DOHH2 (cell line): ENCODE data around the gene CASP6.

Experiments
- H3F3A ChIP-seq: fragments of 200-600 bp; sonication (generic), shearing (Covaris generic); 2 replicates; pipeline ENCODE4 v1.6.0; 2016; ENCODE audit warnings: antibody characterized with exemption, mild to moderate bottlenecking; ENCODE audit not compliant: control insufficient read depth, insufficient read depth
- H3K27ac ChIP-seq: fragments of 200-600 bp; sonication (generic); 2 replicates; pipeline ENCODE4 v1.5.1; 2014; ENCODE audit warnings: low read depth, mild to moderate bottlenecking, low read length, moderate library complexity
- H3K27me3 ChIP-seq: fragments of 200-600 bp; sonication (generic); 2 replicates; pipeline ENCODE4 v1.6.1; 2014; ENCODE audit warnings: mild to moderate bottlenecking, low read length, mixed read lengths; ENCODE audit not compliant: control insufficient read depth
- H3K36me3 ChIP-seq: fragments of 200-600 bp; sonication (generic); 2 replicates; pipeline ENCODE4 v1.6.1; 2014; ENCODE audit warnings: mild to moderate bottlenecking, low read length, moderate library complexity, mixed read lengths; ENCODE audit not compliant: control insufficient read depth
- H3K4me1 ChIP-seq: fragments of 200-600 bp; sonication (generic); 2 replicates; pipeline ENCODE4 v1.6.1; 2014; ENCODE audit warnings: mild to moderate bottlenecking, low read length, mixed read lengths; ENCODE audit not compliant: control insufficient read depth
- H3K4me2 ChIP-seq: fragments of 200-600 bp; sonication (generic); 2 replicates; pipeline ENCODE4 v1.6.0; 2014; ENCODE audit warnings: mild to moderate bottlenecking, low read length, moderate library complexity
- H3K4me3 ChIP-seq: fragments of 200-600 bp; sonication (generic); 2 replicates; pipeline ENCODE4 v1.5.1; 2014; ENCODE audit warnings: mild to moderate bottlenecking, low read length, mixed read lengths
- H3K79me2 ChIP-seq: fragments of 200-600 bp; sonication (generic); 2 replicates; pipeline ENCODE4 v1.6.1; 2014; ENCODE audit warnings: mild to moderate bottlenecking, low read length, mixed read lengths; ENCODE audit not compliant: control insufficient read depth
- H3K9me2 ChIP-seq: fragments of 200-600 bp; sonication (generic); replicated peaks from 2 replicates; pipeline ENCODE4 v1.6.1; 2014; ENCODE audit warnings: mild to moderate bottlenecking, low read length, mixed read lengths; ENCODE audit not compliant: control insufficient read depth
- H3K9me3 ChIP-seq: fragments of 200-600 bp; sonication (generic); 2 replicates; pipeline ENCODE4 v1.6.1; 2014; ENCODE audit warnings: antibody characterized with exemption, low read length, mixed read lengths; ENCODE audit not compliant: control insufficient read depth, insufficient read depth
- H4K20me1 ChIP-seq: fragments of 200-600 bp; sonication (generic); 2 replicates; pipeline ENCODE4 v1.6.0; 2014; ENCODE audit warnings: low read depth, mild to moderate bottlenecking, antibody characterized with exemption, low read length, moderate library complexity; ENCODE audit not compliant: control insufficient read depth, insufficient read depth
- EZH2phosphoT487 ChIP-seq: fragments of 200-600 bp; sonication (generic); IDR thresholded peaks from 2 replicates; pipeline ENCODE4 v1.6.1; 2017; ENCODE audit warnings: borderline replicate concordance, mild to moderate bottlenecking, antibody characterized with exemption, low read length, moderate library complexity, mixed read lengths
- TF ChIP-seq, protein P1 (sequence below): fragments of 200-600 bp; sonication (generic); IDR thresholded peaks from one replicate; pipeline ENCODE4 v1.5.1; 2014; ENCODE audit warnings: antibody characterized with exemption, mild to moderate bottlenecking, low read depth, low read length; ENCODE audit not compliant: poor library complexity, severe bottlenecking

Gene CASP6

GRCh38 chr4:109738104-109738872 is 35.0 kb upstream of the CASP6 start:
- no peaks in the 10 kb centered on the region for H3F3A ChIP-seq
- H3K27ac ChIP-seq, result no peak overlapping the region
- H4K20me1 ChIP-seq, result no peaks in the 10 kb centered on the region
- H3K4me2 ChIP-seq, result no peak overlapping the region
- no peak for TF ChIP-seq EZH2phosphoT487
- TF ChIP-seq, protein P1, sequence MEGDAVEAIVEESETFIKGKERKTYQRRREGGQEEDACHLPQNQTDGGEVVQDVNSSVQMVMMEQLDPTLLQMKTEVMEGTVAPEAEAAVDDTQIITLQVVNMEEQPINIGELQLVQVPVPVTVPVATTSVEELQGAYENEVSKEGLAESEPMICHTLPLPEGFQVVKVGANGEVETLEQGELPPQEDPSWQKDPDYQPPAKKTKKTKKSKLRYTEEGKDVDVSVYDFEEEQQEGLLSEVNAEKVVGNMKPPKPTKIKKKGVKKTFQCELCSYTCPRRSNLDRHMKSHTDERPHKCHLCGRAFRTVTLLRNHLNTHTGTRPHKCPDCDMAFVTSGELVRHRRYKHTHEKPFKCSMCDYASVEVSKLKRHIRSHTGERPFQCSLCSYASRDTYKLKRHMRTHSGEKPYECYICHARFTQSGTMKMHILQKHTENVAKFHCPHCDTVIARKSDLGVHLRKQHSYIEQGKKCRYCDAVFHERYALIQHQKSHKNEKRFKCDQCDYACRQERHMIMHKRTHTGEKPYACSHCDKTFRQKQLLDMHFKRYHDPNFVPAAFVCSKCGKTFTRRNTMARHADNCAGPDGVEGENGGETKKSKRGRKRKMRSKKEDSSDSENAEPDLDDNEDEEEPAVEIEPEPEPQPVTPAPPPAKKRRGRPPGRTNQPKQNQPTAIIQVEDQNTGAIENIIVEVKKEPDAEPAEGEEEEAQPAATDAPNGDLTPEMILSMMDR, result no peak
- 0 out of 2 replicates have a peak, but pooled peaks cover 2% of the 10 kb centered on the region for H3K27me3 ChIP-seq
- H3K79me2 ChIP-seq, result no peaks in the 10 kb centered on the region
- H3K4me3 ChIP-seq, result no peak overlapping the region
- no peaks in the 10 kb centered on the region for H3K36me3 ChIP-seq
- H3K4me1 ChIP-seq, result no peaks in the 10 kb centered on the region
- no peaks in the 10 kb centered on the region for H3K9me3 ChIP-seq
- no peaks in the 10 kb centered on the region for H3K9me2 ChIP-seq

DNA sequence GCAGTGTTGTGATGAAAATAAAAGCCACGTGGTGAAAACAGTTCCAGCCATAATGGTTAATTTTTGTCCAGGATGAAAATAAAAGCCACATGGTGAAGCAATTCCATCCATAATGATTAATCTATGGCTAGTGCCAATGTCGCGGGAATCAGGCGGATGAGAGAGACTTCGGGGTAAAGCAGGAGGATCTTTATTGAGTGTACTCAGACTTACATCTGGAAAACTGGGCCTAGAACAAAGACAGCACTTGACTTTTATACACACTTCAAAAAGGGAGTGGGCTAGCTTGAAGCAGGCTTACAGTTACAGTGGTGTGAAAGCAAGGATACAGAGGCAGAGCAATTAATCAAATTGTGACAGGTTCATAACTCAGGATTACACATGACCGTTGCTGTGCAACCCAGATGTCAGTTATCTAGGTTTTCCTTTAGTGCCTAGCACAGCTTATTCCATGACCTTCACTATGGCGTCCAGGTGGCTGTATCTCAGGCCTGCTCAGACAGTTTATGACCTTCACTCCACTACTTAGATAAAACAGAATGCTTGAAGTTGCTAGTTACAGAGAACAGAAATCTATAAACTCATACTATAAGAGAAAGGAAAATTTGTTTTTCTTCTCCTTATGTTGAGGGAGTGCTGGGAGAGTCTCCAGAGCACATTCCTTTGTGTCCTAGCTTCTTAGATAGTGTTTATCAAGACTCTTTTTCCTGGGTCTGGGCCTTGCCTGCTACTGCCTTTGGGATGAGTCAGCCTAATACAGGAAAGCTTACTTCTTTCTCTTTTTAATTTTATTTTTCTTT is 32.5 kb upstream of the CASP6 start:
- Histone ChIP-seq H3K27ac (no peak overlapping the region), H3K79me2 (no peaks in the 10 kb centered on the region), H3K9me2 (no peaks in the 10 kb centered on the region), H3K36me3 (no peaks in the 10 kb centered on the region), H3F3A (0 out of 2 replicates have a peak, but pooled peaks cover 5% of the 10 kb centered on the region), H4K20me1 (no peaks in the 10 kb centered on the region), H3K4me1 (peaks cover 1% of the 10 kb centered on the region), H3K4me2 (no peak overlapping the region), H3K9me3 (no peaks in the 10 kb centered on the region), H3K27me3 (no peaks in the 10 kb centered on the region), H3K4me3 (no peak overlapping the region)
- TF ChIP-seq, protein P1, result no peak
- TF ChIP-seq EZH2phosphoT487, result no peak

DNA sequence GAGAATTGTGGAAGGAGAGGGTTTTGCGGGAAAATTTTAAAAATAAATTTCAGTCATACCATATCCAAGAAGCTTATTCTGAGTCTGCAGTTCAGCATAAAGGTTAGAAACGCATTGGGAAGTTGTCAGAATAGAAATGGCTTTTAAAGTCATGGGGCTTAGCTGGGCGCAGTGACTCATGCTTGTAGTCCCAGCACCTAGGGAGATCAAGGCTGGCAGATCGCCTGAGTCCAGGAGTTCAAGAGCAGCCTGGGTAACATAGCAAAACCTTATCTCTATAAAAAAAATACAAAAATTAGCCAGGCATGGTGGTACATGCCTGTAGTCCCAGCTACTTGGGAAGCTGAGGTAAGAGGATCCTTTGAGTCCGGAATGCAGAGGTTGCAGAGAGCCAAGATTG is 30.5 kb upstream of the CASP6 start:
- Histone ChIP-seq H3K4me1 (peaks cover 11% of the 10 kb centered on the region), H3K9me2 (no peaks in the 10 kb centered on the region), H3F3A (0 out of 2 replicates have a peak, but pooled peaks cover 5% of the 10 kb centered on the region), H3K4me2 (no peak overlapping the region), H4K20me1 (no peaks in the 10 kb centered on the region), H3K4me3 (no peak overlapping the region), H3K36me3 (no peaks in the 10 kb centered on the region), H3K27ac (no peak overlapping the region), H3K79me2 (peaks cover 10% of the 10 kb centered on the region), H3K9me3 (no peaks in the 10 kb centered on the region), H3K27me3 (no peaks in the 10 kb centered on the region)
- TF ChIP-seq, protein P1, result no peak
- no peak for TF ChIP-seq EZH2phosphoT487
